Measurements from ENCODE around the gene CITED4.

GRCh38 chr1:40862008-40862863, at the start of gene CITED4:
- no peak for TF ChIP-seq ZFP30 (CRISPR knock-in tag; IDR thresholded peaks at IDR 0.05)
- TF ChIP-seq, protein P1, sequence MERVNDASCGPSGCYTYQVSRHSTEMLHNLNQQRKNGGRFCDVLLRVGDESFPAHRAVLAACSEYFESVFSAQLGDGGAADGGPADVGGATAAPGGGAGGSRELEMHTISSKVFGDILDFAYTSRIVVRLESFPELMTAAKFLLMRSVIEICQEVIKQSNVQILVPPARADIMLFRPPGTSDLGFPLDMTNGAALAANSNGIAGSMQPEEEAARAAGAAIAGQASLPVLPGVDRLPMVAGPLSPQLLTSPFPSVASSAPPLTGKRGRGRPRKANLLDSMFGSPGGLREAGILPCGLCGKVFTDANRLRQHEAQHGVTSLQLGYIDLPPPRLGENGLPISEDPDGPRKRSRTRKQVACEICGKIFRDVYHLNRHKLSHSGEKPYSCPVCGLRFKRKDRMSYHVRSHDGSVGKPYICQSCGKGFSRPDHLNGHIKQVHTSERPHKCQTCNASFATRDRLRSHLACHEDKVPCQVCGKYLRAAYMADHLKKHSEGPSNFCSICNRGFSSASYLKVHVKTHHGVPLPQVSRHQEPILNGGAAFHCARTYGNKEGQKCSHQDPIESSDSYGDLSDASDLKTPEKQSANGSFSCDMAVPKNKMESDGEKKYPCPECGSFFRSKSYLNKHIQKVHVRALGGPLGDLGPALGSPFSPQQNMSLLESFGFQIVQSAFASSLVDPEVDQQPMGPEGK (CRISPR knock-in tag; IDR thresholded peaks at IDR 0.05; ENCODE audit: borderline replicate concordance) = no peak
- no peak for TF ChIP-seq PPARA (CRISPR knock-in tag; IDR thresholded peaks at IDR 0.05; ENCODE audit: borderline replicate concordance)
- TF ChIP-seq TOX (CRISPR knock-in tag; IDR thresholded peaks at IDR 0.05; ENCODE audit: borderline replicate concordance) = no peak
- TF ChIP-seq, protein P2, sequence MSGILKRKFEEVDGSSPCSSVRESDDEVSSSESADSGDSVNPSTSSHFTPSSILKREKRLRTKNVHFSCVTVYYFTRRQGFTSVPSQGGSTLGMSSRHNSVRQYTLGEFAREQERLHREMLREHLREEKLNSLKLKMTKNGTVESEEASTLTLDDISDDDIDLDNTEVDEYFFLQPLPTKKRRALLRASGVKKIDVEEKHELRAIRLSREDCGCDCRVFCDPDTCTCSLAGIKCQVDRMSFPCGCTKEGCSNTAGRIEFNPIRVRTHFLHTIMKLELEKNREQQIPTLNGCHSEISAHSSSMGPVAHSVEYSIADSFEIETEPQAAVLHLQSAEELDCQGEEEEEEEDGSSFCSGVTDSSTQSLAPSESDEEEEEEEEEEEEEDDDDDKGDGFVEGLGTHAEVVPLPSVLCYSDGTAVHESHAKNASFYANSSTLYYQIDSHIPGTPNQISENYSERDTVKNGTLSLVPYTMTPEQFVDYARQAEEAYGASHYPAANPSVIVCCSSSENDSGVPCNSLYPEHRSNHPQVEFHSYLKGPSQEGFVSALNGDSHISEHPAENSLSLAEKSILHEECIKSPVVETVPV (CRISPR knock-in tag; IDR thresholded peaks at IDR 0.05) = no peak
- TF ChIP-seq RARB (CRISPR knock-in tag; IDR thresholded peaks at IDR 0.05) = no peak
- no peak for TF ChIP-seq CREB5 (CRISPR knock-in tag; IDR thresholded peaks at IDR 0.05; ENCODE audit: low read depth)
- no peak for TF ChIP-seq ARNTL (CRISPR knock-in tag; IDR thresholded peaks at IDR 0.05; ENCODE audit: borderline replicate concordance, low read depth)
- TF ChIP-seq OSR1 (CRISPR knock-in tag; IDR thresholded peaks at IDR 0.05) = no peak
- no peak for TF ChIP-seq SNAI2 (CRISPR knock-in tag; IDR thresholded peaks at IDR 0.05)
- TF ChIP-seq ZNF565 (CRISPR knock-in tag; conservative IDR thresholded peaks at IDR 0.05; ENCODE audit: low read depth) = no peak
- no peak for TF ChIP-seq BACH2 (CRISPR knock-in tag; IDR thresholded peaks at IDR 0.05; ENCODE audit: borderline replicate concordance)
